ENCODE data around the gene BCL2L11. TPM values are rescaled to one million over a fixed set of nuclear protein-coding genes. Genes with fewer than 3 reads are reported as not detected.

Gene BCL2L11
- total RNA-seq, 4 donors from 2014 or later, result 4.8 to 18.8 (median 13.7) TPM

DNA sequence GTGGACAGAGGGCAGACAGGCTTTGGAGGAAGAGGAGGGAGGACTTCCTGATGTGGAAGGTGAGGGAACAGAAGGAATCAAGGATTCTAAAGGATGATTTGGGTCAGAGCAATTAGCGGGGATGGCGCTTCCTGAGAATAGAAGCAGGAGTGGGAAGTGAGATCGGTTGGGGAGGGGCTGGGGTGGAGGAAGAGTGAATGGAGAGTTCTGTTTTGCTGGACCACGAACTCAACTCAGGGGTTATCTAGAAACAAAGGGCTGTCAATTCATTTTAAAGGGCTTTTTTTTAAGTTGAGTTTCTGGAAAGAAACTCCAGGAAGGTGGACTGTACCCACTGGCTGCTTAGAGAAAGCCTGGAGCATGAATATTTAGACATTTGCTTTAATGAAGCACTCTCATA, 54.9 kb downstream of the BCL2L11 start:
- intact Hi-C loops (cut with DNase I; ENCODE audit: low total_unique reads) (no loop called here), in situ Hi-C loops (cut with MboI; ENCODE audit: low sequenced_read_pairs in 4 of 4) (no loop called here)
- no peak for DNase-seq
- H3K27me3 ChIP-seq, result no peaks in the 10 kb centered on the region
- H3K9me3 ChIP-seq, result no peaks in the 10 kb centered on the region
- no peak overlapping the region for H3K27ac ChIP-seq
- TF ChIP-seq POLR2A (IDR thresholded peaks at IDR 0.05), result no peak
- TF ChIP-seq, protein P1, sequence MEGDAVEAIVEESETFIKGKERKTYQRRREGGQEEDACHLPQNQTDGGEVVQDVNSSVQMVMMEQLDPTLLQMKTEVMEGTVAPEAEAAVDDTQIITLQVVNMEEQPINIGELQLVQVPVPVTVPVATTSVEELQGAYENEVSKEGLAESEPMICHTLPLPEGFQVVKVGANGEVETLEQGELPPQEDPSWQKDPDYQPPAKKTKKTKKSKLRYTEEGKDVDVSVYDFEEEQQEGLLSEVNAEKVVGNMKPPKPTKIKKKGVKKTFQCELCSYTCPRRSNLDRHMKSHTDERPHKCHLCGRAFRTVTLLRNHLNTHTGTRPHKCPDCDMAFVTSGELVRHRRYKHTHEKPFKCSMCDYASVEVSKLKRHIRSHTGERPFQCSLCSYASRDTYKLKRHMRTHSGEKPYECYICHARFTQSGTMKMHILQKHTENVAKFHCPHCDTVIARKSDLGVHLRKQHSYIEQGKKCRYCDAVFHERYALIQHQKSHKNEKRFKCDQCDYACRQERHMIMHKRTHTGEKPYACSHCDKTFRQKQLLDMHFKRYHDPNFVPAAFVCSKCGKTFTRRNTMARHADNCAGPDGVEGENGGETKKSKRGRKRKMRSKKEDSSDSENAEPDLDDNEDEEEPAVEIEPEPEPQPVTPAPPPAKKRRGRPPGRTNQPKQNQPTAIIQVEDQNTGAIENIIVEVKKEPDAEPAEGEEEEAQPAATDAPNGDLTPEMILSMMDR (IDR thresholded peaks at IDR 0.05 in 4 of 5, conservative IDR thresholded peaks at IDR 0.05 in 1 of 5), result no peak
- no peak for ATAC-seq
- no peaks in the 10 kb centered on the region for H3K36me3 ChIP-seq
- no peak overlapping the region for H3K4me3 ChIP-seq
- H3K4me1 ChIP-seq, result no peaks in the 10 kb centered on the region

DNA sequence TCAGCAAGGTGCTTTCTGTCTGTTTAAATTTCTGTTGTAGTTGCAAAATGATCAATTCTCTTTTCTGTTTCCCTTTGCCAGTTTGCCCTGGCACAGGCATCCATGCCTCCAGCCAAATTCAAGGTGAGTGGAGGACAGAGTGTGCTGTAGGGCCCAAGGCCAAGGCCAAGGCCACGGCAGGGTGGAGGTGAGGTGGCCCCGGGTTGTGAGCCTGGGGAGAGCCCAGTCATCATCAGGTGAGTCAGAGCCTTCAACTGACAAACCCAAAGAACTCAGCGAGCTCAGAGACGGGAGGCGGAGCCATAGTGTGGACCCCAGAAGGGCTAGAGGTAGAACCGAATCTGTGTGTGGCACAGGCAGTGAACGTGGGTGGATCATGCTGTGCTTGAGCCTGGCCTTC, 55.7 kb downstream of the BCL2L11 start:
- ATAC-seq, result no peak
- no peaks in the 10 kb centered on the region for H3K27me3 ChIP-seq
- H3K4me1 ChIP-seq, result no peaks in the 10 kb centered on the region
- no peaks in the 10 kb centered on the region for H3K36me3 ChIP-seq
- in situ Hi-C loops (cut with MboI; ENCODE audit: low sequenced_read_pairs in 4 of 4) (no loop called here), intact Hi-C loops (cut with DNase I; ENCODE audit: low total_unique reads) (no loop called here)
- TF ChIP-seq, protein P1 (IDR thresholded peaks at IDR 0.05 in 4 of 5, conservative IDR thresholded peaks at IDR 0.05 in 1 of 5), result no peak
- TF ChIP-seq POLR2A (IDR thresholded peaks at IDR 0.05), result no peak
- no peak for DNase-seq
- H3K4me3 ChIP-seq, result no peak overlapping the region
- H3K9me3 ChIP-seq, result no peaks in the 10 kb centered on the region
- H3K27ac ChIP-seq, result no peak overlapping the region

DNA sequence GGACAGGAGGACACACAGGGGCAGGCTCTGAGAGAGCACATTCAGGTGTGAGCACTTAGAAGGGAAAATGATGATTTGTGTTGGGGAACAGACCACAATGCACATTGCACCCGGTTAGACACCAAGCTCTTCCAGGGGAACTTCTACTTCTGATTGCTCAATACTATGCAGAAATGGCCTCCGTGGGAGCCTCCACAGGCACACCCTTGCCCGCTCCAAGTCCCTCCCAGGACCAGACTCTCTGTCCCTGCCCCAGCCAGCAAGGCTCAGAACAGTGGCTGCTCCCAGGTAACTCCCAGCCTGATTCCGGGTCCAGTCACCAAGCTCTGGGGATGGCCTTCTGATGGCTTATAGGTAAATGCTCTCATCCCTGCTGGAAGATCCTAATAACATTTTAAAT, 56.2 kb downstream of the BCL2L11 start:
- Histone ChIP-seq H3K36me3 (no peaks in the 10 kb centered on the region), H3K4me1 (no peaks in the 10 kb centered on the region), H3K27me3 (no peaks in the 10 kb centered on the region), H3K4me3 (no peak overlapping the region), H3K9me3 (no peaks in the 10 kb centered on the region), H3K27ac (no peak overlapping the region)
- no peak for ATAC-seq
- in situ Hi-C loops (cut with MboI; ENCODE audit: low sequenced_read_pairs in 4 of 4), result no loop called here
- TF ChIP-seq, protein P1 (IDR thresholded peaks at IDR 0.05 in 4 of 5, conservative IDR thresholded peaks at IDR 0.05 in 1 of 5), result no peak
- TF ChIP-seq POLR2A (IDR thresholded peaks at IDR 0.05), result no peak
- intact Hi-C loops (cut with DNase I; ENCODE audit: low total_unique reads), result no loop called here
- DNase-seq, result no peak

- H3K4me3 ChIP-seq, result no peak overlapping the region
- no peaks in the 10 kb centered on the region for H3K4me1 ChIP-seq
- TF ChIP-seq, protein P1 (IDR thresholded peaks at IDR 0.05 in 4 of 5, conservative IDR thresholded peaks at IDR 0.05 in 1 of 5), result no peak
- TF ChIP-seq POLR2A (IDR thresholded peaks at IDR 0.05), result no peak
- no peaks in the 10 kb centered on the region for H3K27me3 ChIP-seq
- in situ Hi-C loops (cut with MboI; ENCODE audit: low sequenced_read_pairs in 4 of 4), result no loop called here
- no peak overlapping the region for H3K27ac ChIP-seq
- DNase-seq, result no peak
- no peaks in the 10 kb centered on the region for H3K36me3 ChIP-seq
- intact Hi-C loops (cut with DNase I; ENCODE audit: low total_unique reads), result no loop called here
- ATAC-seq, result no peak
- no peaks in the 10 kb centered on the region for H3K9me3 ChIP-seq
Measured at GRCh38 chr2:111178296-111178695, 57.6 kb downstream of the BCL2L11 start.

GRCh38 chr2:111178730-111179405, 58.2 kb downstream of the BCL2L11 start:
- no peak for ATAC-seq
- in situ Hi-C loops (cut with MboI; ENCODE audit: low sequenced_read_pairs in 4 of 4), result no loop called here
- TF ChIP-seq POLR2A (IDR thresholded peaks at IDR 0.05), result no peak
- TF ChIP-seq, protein P1 (IDR thresholded peaks at IDR 0.05 in 4 of 5, conservative IDR thresholded peaks at IDR 0.05 in 1 of 5), result no peak

More at GRCh38 chr2:111178730-111179405, 58.2 kb downstream of the BCL2L11 start:
- no peak overlapping the region for H3K4me3 ChIP-seq
- intact Hi-C loops (cut with DNase I; ENCODE audit: low total_unique reads), result no loop called here
- no peak for DNase-seq
- no peaks in the 10 kb centered on the region for H3K36me3 ChIP-seq
- no peaks in the 10 kb centered on the region for H3K9me3 ChIP-seq
- no peaks in the 10 kb centered on the region for H3K27me3 ChIP-seq
- no peaks in the 10 kb centered on the region for H3K4me1 ChIP-seq
- H3K27ac ChIP-seq, result no peak overlapping the region

Data from gastrocnemius medialis (tissue), 4 donors.